ENCODE measurements around the gene FGGY.

DNA sequence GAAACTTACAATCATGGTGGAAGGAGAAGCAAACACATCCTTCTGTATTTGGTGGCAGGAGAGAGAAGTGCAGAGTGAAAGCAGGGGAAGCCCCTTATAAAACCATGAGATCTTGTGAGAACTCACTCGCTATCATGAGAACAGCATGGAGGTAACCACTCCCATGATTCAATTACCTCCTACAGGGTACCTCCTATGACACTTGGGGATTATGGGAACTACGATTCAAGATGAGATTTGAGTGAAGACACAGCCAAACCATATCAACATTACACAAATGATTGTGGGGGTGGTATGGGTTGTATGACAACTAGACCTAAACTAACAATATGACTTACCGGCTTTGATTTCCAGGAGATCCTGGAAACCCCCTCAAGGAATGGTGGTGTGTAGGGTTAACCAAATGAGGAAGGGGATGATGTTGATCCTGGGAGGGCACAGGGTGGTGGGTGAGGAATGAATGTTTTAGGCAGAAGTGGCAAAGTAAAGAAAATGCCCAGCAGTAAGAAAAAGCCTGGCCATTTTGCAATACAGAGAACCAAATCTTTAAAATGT is 80.5 kb downstream of the FGGY start:
- TF ChIP-seq, protein P1, sequence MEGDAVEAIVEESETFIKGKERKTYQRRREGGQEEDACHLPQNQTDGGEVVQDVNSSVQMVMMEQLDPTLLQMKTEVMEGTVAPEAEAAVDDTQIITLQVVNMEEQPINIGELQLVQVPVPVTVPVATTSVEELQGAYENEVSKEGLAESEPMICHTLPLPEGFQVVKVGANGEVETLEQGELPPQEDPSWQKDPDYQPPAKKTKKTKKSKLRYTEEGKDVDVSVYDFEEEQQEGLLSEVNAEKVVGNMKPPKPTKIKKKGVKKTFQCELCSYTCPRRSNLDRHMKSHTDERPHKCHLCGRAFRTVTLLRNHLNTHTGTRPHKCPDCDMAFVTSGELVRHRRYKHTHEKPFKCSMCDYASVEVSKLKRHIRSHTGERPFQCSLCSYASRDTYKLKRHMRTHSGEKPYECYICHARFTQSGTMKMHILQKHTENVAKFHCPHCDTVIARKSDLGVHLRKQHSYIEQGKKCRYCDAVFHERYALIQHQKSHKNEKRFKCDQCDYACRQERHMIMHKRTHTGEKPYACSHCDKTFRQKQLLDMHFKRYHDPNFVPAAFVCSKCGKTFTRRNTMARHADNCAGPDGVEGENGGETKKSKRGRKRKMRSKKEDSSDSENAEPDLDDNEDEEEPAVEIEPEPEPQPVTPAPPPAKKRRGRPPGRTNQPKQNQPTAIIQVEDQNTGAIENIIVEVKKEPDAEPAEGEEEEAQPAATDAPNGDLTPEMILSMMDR (IDR thresholded peaks at IDR 0.05), result no peak
- TF ChIP-seq POLR2A (IDR thresholded peaks at IDR 0.05), result no peak
- TF ChIP-seq EP300 (IDR thresholded peaks at IDR 0.05), result no peak
- TF ChIP-seq POLR2AphosphoS5 (IDR thresholded peaks at IDR 0.05), result no peak
